Naive thymus-derived CD8-positive, alpha-beta T cell (primary cell): ENCODE data around the gene PTPN23. TPM values are rescaled to one million over a fixed set of nuclear protein-coding genes. Genes with fewer than 3 reads are reported as not detected.

ENCODE experiments used
- ATAC-seq, 2 donors: fragments of 150-1000 bp; cut with Tn5 transposase in 1 of 2; sonication (Bioruptor Pico), chemical (Tn5 transposase) in 1 of 2; 1 replicate in 1 of 2; 2 replicates in 1 of 2; pipeline ENCODE4 v1.10.0; 2021; ENCODE audit warnings: mild to moderate bottlenecking in 2 of 2, moderate library complexity in 2 of 2
- POLR2A ChIA-PET: fragments of 350-600 bp; sonication (Branson Sonifier 250); formaldehyde crosslinking; loops from one replicate; lab custom pipeline; 2021; ENCODE audit warnings: antibody characterized with exemption; lab: Charles Lee
- DNase-seq, 10 donors: peaks; one replicate each; pipeline versions ENCODE4 v3.0.0 to v3.0.0-alpha.2; 2020 to 2022
- H3K27ac Mint-ChIP-seq, 10 donors: one replicate each; pipeline ENCODE4 v1.8.0; 2020 to 2022; ENCODE audit warnings: mild to moderate bottlenecking in 10 of 10, mixed read lengths in 10 of 10, moderate library complexity in 4 of 10, inconsistent platforms in 1 of 10
- H3K27me3 Mint-ChIP-seq, 5 donors: one replicate each; pipeline ENCODE4 v1.8.0; 2021 to 2022; ENCODE audit warnings: mixed read lengths in 5 of 5
- H3K36me3 Mint-ChIP-seq, 3 donors: one replicate each; pipeline ENCODE4 v1.8.0; 2020 to 2022; ENCODE audit warnings: mixed read lengths in 3 of 3, mild to moderate bottlenecking in 2 of 3, inconsistent platforms in 1 of 3
- H3K4me1 Mint-ChIP-seq, 4 donors: one replicate each; pipeline ENCODE4 v1.8.0; 2021 to 2022; ENCODE audit warnings: mixed read lengths in 4 of 4
- H3K4me3 Mint-ChIP-seq, 10 donors: one replicate each; pipeline ENCODE4 v1.8.0; 2020 to 2022; ENCODE audit warnings: mild to moderate bottlenecking in 10 of 10, mixed read lengths in 10 of 10, moderate library complexity in 6 of 10, inconsistent platforms in 1 of 10
- H3K9me3 Mint-ChIP-seq, 9 donors: one replicate each; pipeline ENCODE4 v1.8.0; 2020 to 2022; ENCODE audit warnings: mixed read lengths in 9 of 9, mild to moderate bottlenecking in 3 of 9, inconsistent platforms in 1 of 9, moderate library complexity in 1 of 9
- polyA plus RNA-seq, 3 donors: library from polyadenylated mRNA; unstranded; fragments of 300-500 nt; fragmentation: Illumina TruSeq; gene quantifications; one replicate each; pipeline ENCODE4 v1.2.3, GENCODE V29; 2021
- total RNA-seq, 8 experiments: library from RNA in 2 of 8; stranded (reverse) in 2 of 8; gene quantifications; one replicate each; pipeline ENCODE4 v1.2.3 and lab custom pipeline; 2021 to 2026

PTPN23 gene
- total and polyA plus RNA-seq, 5 experiments from 2014 or later, result 3.0 to 63.8 (median 3.9) TPM

GRCh38 chr3:47394140-47394870 lies 13.5 kb downstream of the PTPN23 start:
- H3K4me1 Mint-ChIP-seq, result peaks cover 19 to 57% (median 43%) of the 10 kb centered on the region in 4 donors
- no peak overlapping the region for H3K4me3 Mint-ChIP-seq
- H3K9me3 Mint-ChIP-seq, result no peaks in the 10 kb centered on the region
- no peak for ATAC-seq
- POLR2A ChIA-PET, result no interaction called here
- peaks cover 0 to 54% (median 0%) of the 10 kb centered on the region in 3 donors for H3K36me3 Mint-ChIP-seq
- no peak for DNase-seq
- peak overlapping the region; percentile 40 to 89 (median 72) for H3K27ac Mint-ChIP-seq
- H3K27me3 Mint-ChIP-seq, result no peaks in the 10 kb centered on the region

- peak overlapping the region; percentile 16 to 89 (median 67) for H3K27ac Mint-ChIP-seq
- no peak overlapping the region for H3K4me3 Mint-ChIP-seq
Observed at GRCh38 chr3:47394881-47395280, 14.1 kb downstream of the PTPN23 start.

GRCh38 chr3:47398228-47398627 lies 17.4 kb downstream of the PTPN23 start:
- no peak overlapping the region for H3K4me3 Mint-ChIP-seq
- POLR2A ChIA-PET, result no interaction called here
- no peaks in the 10 kb centered on the region for H3K27me3 Mint-ChIP-seq
- H3K36me3 Mint-ChIP-seq, result peaks cover 0 to 70% (median under 1%) of the 10 kb centered on the region in 3 donors
- no peak for DNase-seq
- peaks cover 13 to 35% (median 28%) of the 10 kb centered on the region in 4 donors for H3K4me1 Mint-ChIP-seq
- H3K9me3 Mint-ChIP-seq, result no peaks in the 10 kb centered on the region
- H3K27ac Mint-ChIP-seq, result peak overlapping the region in 3 of 10 donors; percentile 6 to 93 (median 43)
- no peak for ATAC-seq

More at GRCh38 chr3:47394881-47395280, 14.1 kb downstream of the PTPN23 start:
- Mint-ChIP-seq H3K36me3 (peaks cover 0 to 58% (median 0%) of the 10 kb centered on the region in 3 donors), H3K4me1 (peaks cover 19 to 59% (median 44%) of the 10 kb centered on the region in 4 donors), H3K27me3 (no peaks in the 10 kb centered on the region), H3K9me3 (no peaks in the 10 kb centered on the region)
- DNase-seq (no peak), ATAC-seq (no peak)
- POLR2A ChIA-PET, result no interaction called here

GRCh38 chr3:47399016-47399415 lies 18.2 kb downstream of the PTPN23 start:
- Mint-ChIP-seq H3K4me1 (peaks cover 9 to 32% (median 22%) of the 10 kb centered on the region in 4 donors), H3K9me3 (no peaks in the 10 kb centered on the region), H3K27me3 (no peaks in the 10 kb centered on the region), H3K36me3 (peaks cover 0 to 69% (median 1%) of the 10 kb centered on the region in 3 donors), H3K4me3 (no peak overlapping the region), H3K27ac (peak overlapping the region in 3 of 10 donors; percentile 43 to 58 (median 57))
- DNase-seq, result no peak
- no peak for ATAC-seq
- POLR2A ChIA-PET, result no interaction called here

- no peak for DNase-seq
- H3K36me3 Mint-ChIP-seq, result peaks cover 0 to 64% (median 1%) of the 10 kb centered on the region in 3 donors
- POLR2A ChIA-PET, result no interaction called here
Observed at GRCh38 chr3:47399531-47400270, 18.9 kb downstream of the PTPN23 start.

GRCh38 chr3:47404431-47404876 lies 23.6 kb downstream of the PTPN23 start:
- POLR2A ChIA-PET, result interaction anchor here (0.6 kb wide), 1 partner anchor 31 kb away, joined by 5 read pairs; no protein-coding TSS in a partner anchor
- ATAC-seq (no peak), DNase-seq (no peak)
- Mint-ChIP-seq H3K27ac (no peak overlapping the region), H3K4me1 (peaks cover 0 to 4% (median 2%) of the 10 kb centered on the region in 4 donors), H3K36me3 (peaks cover 0 to 47% (median 3%) of the 10 kb centered on the region in 3 donors), H3K9me3 (no peaks in the 10 kb centered on the region), H3K27me3 (no peaks in the 10 kb centered on the region), H3K4me3 (no peak overlapping the region)

More at GRCh38 chr3:47399531-47400270, 18.9 kb downstream of the PTPN23 start:
- H3K27me3 Mint-ChIP-seq, result no peaks in the 10 kb centered on the region
- H3K4me1 Mint-ChIP-seq, result peaks cover 6 to 25% (median 17%) of the 10 kb centered on the region in 4 donors
- no peaks in the 10 kb centered on the region for H3K9me3 Mint-ChIP-seq
- H3K4me3 Mint-ChIP-seq, result no peak overlapping the region
- ATAC-seq, result no peak
- H3K27ac Mint-ChIP-seq, result peak overlapping the region in 4 of 10 donors; percentile 43 to 80 (median 62)

- Mint-ChIP-seq H3K9me3 (no peaks in the 10 kb centered on the region), H3K4me3 (no peak overlapping the region), H3K36me3 (peaks cover 0 to 41% (median 3%) of the 10 kb centered on the region in 3 donors), H3K27ac (peak overlapping the region in 5 of 10 donors; percentile 16 to 79 (median 58)), H3K4me1 (peaks cover 0 to 4% (median 2%) of the 10 kb centered on the region in 4 donors), H3K27me3 (no peaks in the 10 kb centered on the region)
- POLR2A ChIA-PET, result interaction anchor here (0.6 kb wide), 1 partner anchor 30 kb away, joined by 5 read pairs; no protein-coding TSS in a partner anchor
- ATAC-seq (no peak), DNase-seq (no peak)
Observed at GRCh38 chr3:47404955-47405790, 24.4 kb downstream of the PTPN23 start.

- Mint-ChIP-seq H3K27ac (peak overlapping the region in 5 of 10 donors; percentile 3 to 62 (median 34)), H3K4me1 (peaks cover 0 to 4% (median 2%) of the 10 kb centered on the region in 4 donors), H3K36me3 (peaks cover 0 to 42% (median 3%) of the 10 kb centered on the region in 3 donors), H3K4me3 (no peak overlapping the region), H3K27me3 (no peaks in the 10 kb centered on the region), H3K9me3 (no peaks in the 10 kb centered on the region)
- ATAC-seq (no peak), DNase-seq (no peak)
- POLR2A ChIA-PET, result interaction anchor here (1.8 kb wide), 1 partner anchor 15 kb away, joined by 3 read pairs; no protein-coding TSS in a partner anchor
Observed at GRCh38 chr3:47405820-47406761, 25.3 kb downstream of the PTPN23 start.

GRCh38 chr3:47406762-47407149 lies 25.9 kb downstream of the PTPN23 start:
- no peak for DNase-seq
- H3K9me3 Mint-ChIP-seq, result no peaks in the 10 kb centered on the region
- no peaks in the 10 kb centered on the region for H3K27me3 Mint-ChIP-seq
- peak overlapping the region in 2 of 10 donors; percentile 11 to 32 for H3K27ac Mint-ChIP-seq
- POLR2A ChIA-PET, result interaction anchor here (1.8 kb wide), 1 partner anchor 14 kb away, joined by 3 read pairs; no protein-coding TSS in a partner anchor
- no peak for ATAC-seq
- H3K4me1 Mint-ChIP-seq, result peaks cover 0 to 4% (median 2%) of the 10 kb centered on the region in 4 donors
- peaks cover 0 to 43% (median 6%) of the 10 kb centered on the region in 3 donors for H3K36me3 Mint-ChIP-seq
- H3K4me3 Mint-ChIP-seq, result no peak overlapping the region

- H3K27ac Mint-ChIP-seq, result peak overlapping the region in 4 of 10 donors; percentile 20 to 79 (median 32)
- ATAC-seq (no peak), DNase-seq (no peak)
- POLR2A ChIA-PET, result interaction anchor here (1.8 kb wide), 1 partner anchor 14 kb away, joined by 3 read pairs; no protein-coding TSS in a partner anchor
- H3K36me3 Mint-ChIP-seq, result peaks cover 0 to 46% (median 6%) of the 10 kb centered on the region in 3 donors
- H3K9me3 Mint-ChIP-seq, result no peaks in the 10 kb centered on the region
- H3K4me1 Mint-ChIP-seq, result peaks cover 0 to 4% (median 2%) of the 10 kb centered on the region in 4 donors
- H3K4me3 Mint-ChIP-seq, result no peak overlapping the region
- H3K27me3 Mint-ChIP-seq, result no peaks in the 10 kb centered on the region
Observed at GRCh38 chr3:47407237-47407636, 26.4 kb downstream of the PTPN23 start.
